Neural progenitor cell (in vitro differentiated cells): ENCODE results near the gene PRDX3.
"Not testable (repeated sequence)": the region's sequence is repeated elsewhere in the genome, so short reads cannot be mapped to it uniquely, and the experiment has no call there.

ENCODE experiments used
- CTCF ChIP-seq: fragments of 200-600 bp; sonication (generic); IDR thresholded peaks from 2 replicates; pipeline ENCODE4 v1.5.1; 2017; ENCODE audit warnings: antibody characterized with exemption, mild to moderate bottlenecking
- EZH2phosphoT487 ChIP-seq: fragments of 200-600 bp; sonication (generic); IDR thresholded peaks from 2 replicates; pipeline ENCODE4 v1.6.1; 2017; ENCODE audit warnings: antibody characterized with exemption

- TF ChIP-seq CTCF, EZH2phosphoT487: not testable (repeated sequence)
Observed at GRCh38 chr10:119151601-119152000, 27.0 kb downstream of the PRDX3 start.
